K562 (cell line): Measurements from ENCODE around the gene THADA. TPM values are rescaled to one million over a fixed set of nuclear protein-coding genes. Genes with fewer than 3 reads are reported as not detected.
"Not testable (repeated sequence)": the region's sequence is repeated elsewhere in the genome, so short reads cannot be mapped to it uniquely, and the experiment has no call there.

Source experiments
- ATAC-seq: fragments of 200-7000 bp; cut with Tn5 transposase; 3 replicates; pipeline ENCODE4 v1.9.1; 2020; ENCODE audit warnings: moderate library complexity
- BruUV-seq: library from RNA; stranded (reverse); fragments of 400-500 nt; replicated peaks from 2 replicates; lab custom pipeline; 2021; lab: Mats Ljungman, UMichigan
- CTCF ChIA-PET: fragments of 300-600 bp; formaldehyde crosslinking; extraction: SDS; loops from one replicate; lab custom pipeline; 2021; ENCODE audit warnings: low intra/inter-chr PET ratio; lab: Yijun Ruan, JAX
- POLR2A ChIA-PET: fragments of 300-600, 350-650 bp; sonication (Branson Sonifier 250); formaldehyde crosslinking; extraction: SDS; loops from one replicate; lab custom pipeline; 2021; ENCODE audit warnings: antibody characterized with exemption, inconsistent platforms; lab: Yijun Ruan, JAX
- DNase-seq, 4 experiments: peaks; one replicate each; pipeline versions ENCODE4 v3.0.0 to v3.0.0-alpha.2; 2011 to 2018; ENCODE audit warnings: low spot score in 3 of 4, mixed read lengths in 3 of 4; ENCODE audit errors: extremely low read depth in 1 of 4
- FAIRE-seq: peaks from 2 replicates; lab custom pipeline; 2011; peaks lifted over from hg19 to GRCh38; lab: Jason Lieb, UNC
- H2AFZ ChIP-seq: 2 replicates; pipeline ENCODE4 v1.6.0; 2011; ENCODE audit warnings: low read depth, low read length, control low read depth, inconsistent platforms
- H3K27ac ChIP-seq: fragments of 200-600 bp; 3 replicates; pipeline ENCODE4 v1.8.0; 2011; ENCODE audit warnings: low read depth, mild to moderate bottlenecking, control low read depth, inconsistent platforms, low read length, moderate library complexity, mixed read lengths; ENCODE audit errors: extremely low read depth
- H3K27me3 ChIP-seq, 2 experiments: fragments of 300-600 bp in 1 of 2; 2 replicates in 1 of 2; 3 replicates in 1 of 2; pipeline versions ENCODE4 v1.6.0 to v1.8.0; 2011; ENCODE audit warnings: inconsistent platforms in 2 of 2, low read length in 2 of 2, mild to moderate bottlenecking in 1 of 2, mixed read lengths in 1 of 2, moderate library complexity in 1 of 2; ENCODE audit not compliant: control insufficient read depth in 2 of 2, insufficient read depth in 2 of 2
- H3K36me3 ChIP-seq: fragments of 300-600 bp; 3 replicates; pipeline ENCODE4 v1.8.0; 2011; ENCODE audit warnings: mild to moderate bottlenecking, low read length, inconsistent platforms; ENCODE audit not compliant: control insufficient read depth, insufficient read depth
- H3K4me1 ChIP-seq, 2 experiments: fragments of 200-600 bp in 1 of 2; replicated peaks in 1 of 2; 2 replicates in 1 of 2; 3 replicates in 1 of 2; pipeline versions ENCODE4 v1.5.1 to v1.8.0; 2011; ENCODE audit warnings: inconsistent platforms in 2 of 2, low read length in 2 of 2, mild to moderate bottlenecking in 1 of 2, mixed read lengths in 1 of 2, moderate library complexity in 1 of 2; ENCODE audit not compliant: control insufficient read depth in 2 of 2, insufficient read depth in 2 of 2
- H3K4me2 ChIP-seq: 2 replicates; pipeline ENCODE4 v1.6.1; 2011; ENCODE audit warnings: low read length, control low read depth, inconsistent platforms, mixed read lengths; ENCODE audit not compliant: insufficient read depth
- H3K4me3 ChIP-seq: fragments of 200-600 bp; sonication (generic), shearing (Covaris generic); 2 replicates; pipeline ENCODE4 v1.5.1; 2016; ENCODE audit warnings: control low read depth, inconsistent platforms
- H3K79me2 ChIP-seq: fragments of 200-600 bp; 3 replicates; pipeline ENCODE4 v1.8.0; 2011; ENCODE audit warnings: low read length, inconsistent platforms; ENCODE audit not compliant: control insufficient read depth, insufficient read depth
- H3K9ac ChIP-seq, 2 experiments: 2 replicates each; pipeline versions ENCODE4 v1.6.0 to v1.6.1; 2011; ENCODE audit warnings: low read depth in 2 of 2, low read length in 2 of 2, control low read depth in 1 of 2, inconsistent platforms in 1 of 2, mild to moderate bottlenecking in 1 of 2, mixed read lengths in 1 of 2; ENCODE audit not compliant: insufficient read depth in 1 of 2
- H3K9me1 ChIP-seq: one replicate; pipeline ENCODE4 v1.6.0; 2011; ENCODE audit warnings: inconsistent platforms, mild to moderate bottlenecking, low read length, moderate library complexity; ENCODE audit not compliant: control insufficient read depth, insufficient read depth
- H3K9me3 ChIP-seq: replicated peaks from 2 replicates; pipeline ENCODE4 v1.5.1; 2011; ENCODE audit warnings: low read depth, low read length, inconsistent platforms; ENCODE audit not compliant: control insufficient read depth, insufficient read depth
- H4K20me1 ChIP-seq: replicated peaks from 2 replicates; pipeline ENCODE4 v1.6.1; 2011; ENCODE audit warnings: low read length, inconsistent platforms, mixed read lengths; ENCODE audit not compliant: control insufficient read depth, insufficient read depth
- ATF7 ChIP-seq: fragments of 450-650 bp; IDR thresholded peaks from 2 replicates; pipeline ENCODE4 v1.7.1; 2014; ENCODE audit warnings: mild to moderate bottlenecking, moderate library complexity
- HMG20B ChIP-seq: fragments of 250-450 bp; sonication (Bioruptor Pico); IDR thresholded peaks from 2 replicates; pipeline ENCODE4 v1.5.0; 2021; ENCODE audit warnings: mild to moderate bottlenecking
- HNRNPL ChIP-seq: fragments of 200-400 bp; formaldehyde crosslinking; IDR thresholded peaks from 2 replicates; pipeline ENCODE4 v1.6.1; 2017; ENCODE audit warnings: low read depth, mild to moderate bottlenecking, low read length
- PHB2 ChIP-seq: fragments of 450-650 bp; IDR thresholded peaks from 2 replicates; pipeline ENCODE4 v1.6.1; 2017; ENCODE audit warnings: low read depth
- SMAD2 ChIP-seq: fragments of 150-350 bp; IDR thresholded peaks from 2 replicates; pipeline ENCODE4 v1.6.1; 2014; ENCODE audit warnings: low read depth, mild to moderate bottlenecking, low read length
- ZEB2 ChIP-seq: fragments of 450-650 bp; IDR thresholded peaks from 2 replicates; pipeline ENCODE4 v1.6.1; 2016
- ZNF347 ChIP-seq: fragments of 450-650 bp; formaldehyde crosslinking; IDR thresholded peaks from 2 replicates; pipeline ENCODE4 v1.4.0; 2020; ENCODE audit warnings: low read depth, mild to moderate bottlenecking, moderate library complexity
- ZNF561 ChIP-seq: fragments of 450-650 bp; formaldehyde crosslinking; conservative IDR thresholded peaks from 2 replicates; pipeline ENCODE4 v1.4.0; 2020; ENCODE audit warnings: mild to moderate bottlenecking, moderate library complexity
- WGBS: fragments of 100-300 bp; shearing (Covaris generic); methylation state at CpG from one replicate; pipeline ENCODE4 v1.1.6; 2016; ENCODE audit warnings: low coverage, mixed read lengths; ENCODE audit not compliant: insufficient coverage; ENCODE audit errors: missing lambda C conversion rate; 5-methylcytosine and 5-hydroxymethylcytosine counted together
- in situ Hi-C: fragments of 300-500 bp; cut with MboI; formaldehyde crosslinking; loops from 4 replicates; pipeline ENCODE4 v1.15.0; 2018; ENCODE audit warnings: inconsistent platforms, mixed read lengths
- intact Hi-C: fragments of 100-400 bp; cut with micrococcal nuclease; formaldehyde crosslinking; loops from 2 replicates; pipeline ENCODE4 v1.14.2; 2022
- polyA plus RNA-seq, 8 experiments: library from polyadenylated mRNA; depleted of rRNA in 4 of 8; stranded (reverse) in 5 of 8; unstranded in 3 of 8; fragments of >200 nt; fragmentation: Nextera tagmentation in 2 of 8; fragmentation: Illumina TruSeq in 1 of 8; extraction: Ambion mirVana in 2 of 8; extraction: Trizol in 1 of 8; gene quantifications; 2 replicates each; pipeline versions ENCODE4 v1.2.1 to v1.2.3, GENCODE V29; 2011 to 2014; ENCODE audit warnings: inconsistent platforms in 1 of 8, missing spikeins in 1 of 8
- total RNA-seq, 7 experiments: library from RNA; depleted of rRNA in 6 of 7; stranded (reverse); fragments of >200 nt in 6 of 7; fragmentation: Illumina TruSeq in 2 of 7; extraction: Trizol in 2 of 7; gene quantifications; 2 replicates each; pipeline versions ENCODE4 v1.2.1 to v1.2.3, GENCODE V29; 2011 to 2021; ENCODE audit warnings: low replicate concordance in 1 of 7

Gene THADA
- total and polyA plus RNA-seq, 9 of the 15 experiments (the other 6 are each of a cell fraction or from before 2014, with no cell fraction given), result 17.8 to 34.7 (median 31.9) TPM

GRCh38 chr2:43636621-43637020 is 40.8 kb upstream of the THADA start:
- Histone ChIP-seq H3K4me2 (peak overlapping the region; percentile 81), H3K9ac (peak overlapping the region in 1 of 2 experiments; percentile 88; a peak in 1 of 4 replicates), H3K27me3 (no peaks in the 10 kb centered on the region; a peak in 1 of 5 replicates), H3K79me2 (no peaks in the 10 kb centered on the region), H3K9me3 (no peaks in the 10 kb centered on the region), H3K9me1 (no peaks in the 10 kb centered on the region), H3K27ac (no peak overlapping the region), H3K36me3 (no peaks in the 10 kb centered on the region), H3K4me1 (peaks cover 9 to 14% of the 10 kb centered on the region in 2 experiments; a peak in 4 of 5 replicates), H2AFZ (peak overlapping the region; percentile 96), H3K4me3 (peak overlapping the region; percentile 78), H4K20me1 (peaks cover 3% of the 10 kb centered on the region; the same call in 1 of the 2 replicates)
- ATAC-seq, result no peak
- in situ Hi-C loops (loop anchor here (5.0 kb wide), 1 partner anchor 51 kb away; no protein-coding TSS in a partner anchor), intact Hi-C loops (loop anchor here (10.0 kb wide), 1 partner anchor 138 kb away; the partner anchor contains the start of gene DYNC2LI1)
- DNase-seq, result no peak
- BruUV-seq, result no TSS peak
- TF ChIP-seq ATF7 (no peak), ZNF561 (CRISPR knock-in tag) (no peak), PHB2 (no peak), SMAD2 (no peak), ZEB2 (no peak), HMG20B (CRISPR knock-in tag) (no peak), HNRNPL (no peak), ZNF347 (CRISPR knock-in tag) (no peak)
- CTCF ChIA-PET, result no interaction called here
- POLR2A ChIA-PET, result interaction anchor here (0.6 to 2.0 kb wide), 7 partner anchors 10 to 96 kb away, joined by 3 to 8 read pairs (median 4); partner anchors contain the start of gene THADA
- WGBS, result 47% methylated on average over 9 of the region's 10 CpGs
- no peak for FAIRE-seq

- POLR2A ChIA-PET, result interaction anchor here (1.6 kb wide), 1 partner anchor 10 kb away, joined by 8 read pairs; no protein-coding TSS in a partner anchor
- BruUV-seq, CTCF ChIA-PET, ATAC-seq, H3K9ac ChIP-seq, H3K9me3 ChIP-seq, H3K79me2 ChIP-seq, FAIRE-seq, H3K9me1 ChIP-seq, H4K20me1 ChIP-seq, DNase-seq, H3K36me3 ChIP-seq, H3K4me2 ChIP-seq, H3K27me3 ChIP-seq, H2AFZ ChIP-seq, H3K27ac ChIP-seq, H3K4me3 ChIP-seq: not testable (repeated sequence)
- intact Hi-C loops, result loop anchor here (10.0 kb wide), 1 partner anchor 139 kb away; the partner anchor contains the start of gene DYNC2LI1
- H3K4me1 ChIP-seq, result peaks cover 9 to 14% of the 10 kb centered on the region in 2 experiments; a peak in 4 of 5 replicates
- 65% methylated on average over 10 of the region's 12 CpGs for WGBS
- in situ Hi-C loops, result loop anchor here (5.0 kb wide), 1 partner anchor 51 kb away; no protein-coding TSS in a partner anchor
Measured at GRCh38 chr2:43636153-43636552, 40.3 kb upstream of the THADA start.
